NCI-H69 (cell line): ENCODE data around the gene ZPBP2.
"Not testable (repeated sequence)": the region's sequence is repeated elsewhere in the genome, so short reads cannot be mapped to it uniquely, and the experiment has no call there.

Experiments used
- DNase-seq: peaks from one replicate; lab custom pipeline; 2025; lab: John Stamatoyannopoulos, UW

ZPBP2 gene

GRCh38 chr17:39867880-39868553 is at the start of gene ZPBP2:
ZPBP2 (plus strand) TSS chr17:39868202; CDS start chr17:39868355, 153 bp downstream.
- no peak for DNase-seq

- no peak for DNase-seq
Observed at GRCh38 chr17:39818358-39819000, 49.5 kb upstream of the ZPBP2 start.

- DNase-seq: peak; percentile 29
Observed at GRCh38 chr17:39820541-39820940, 47.5 kb upstream of the ZPBP2 start.

- DNase-seq: no peak
Observed at GRCh38 chr17:39820987-39821386, 47.0 kb upstream of the ZPBP2 start.

- no peak for DNase-seq
Observed at GRCh38 chr17:39822051-39822451, 46.0 kb upstream of the ZPBP2 start.

- no peak for DNase-seq
Observed at GRCh38 chr17:39823407-39824054, 44.5 kb upstream of the ZPBP2 start.

- DNase-seq: no peak
Observed at GRCh38 chr17:39826334-39826733, 41.7 kb upstream of the ZPBP2 start.

GRCh38 chr17:39828443-39828842 is 39.6 kb upstream of the ZPBP2 start:
- no peak for DNase-seq

- no peak for DNase-seq
Observed at GRCh38 chr17:39831588-39831987, 36.4 kb upstream of the ZPBP2 start.

GRCh38 chr17:39834017-39834416 is 34.0 kb upstream of the ZPBP2 start:
- DNase-seq: no peak

GRCh38 chr17:39835038-39835786 is 32.8 kb upstream of the ZPBP2 start:
- DNase-seq: no peak

- DNase-seq: no peak
Observed at GRCh38 chr17:39836117-39836516, 31.9 kb upstream of the ZPBP2 start.

- no peak for DNase-seq
Observed at GRCh38 chr17:39838057-39838456, 29.9 kb upstream of the ZPBP2 start.

GRCh38 chr17:39838784-39839183 is 29.2 kb upstream of the ZPBP2 start:
- DNase-seq: no peak

GRCh38 chr17:39841134-39841683 is 26.8 kb upstream of the ZPBP2 start:
- no peak for DNase-seq

GRCh38 chr17:39845052-39845846 is 22.8 kb upstream of the ZPBP2 start:
- DNase-seq: peak; percentile 58

- DNase-seq: no peak
Observed at GRCh38 chr17:39846205-39846604, 21.8 kb upstream of the ZPBP2 start.

- no peak for DNase-seq
Observed at GRCh38 chr17:39848600-39848999, 19.4 kb upstream of the ZPBP2 start.

GRCh38 chr17:39850186-39850585 is 17.8 kb upstream of the ZPBP2 start:
- DNase-seq: not testable (repeated sequence)

GRCh38 chr17:39852239-39852638 is 15.8 kb upstream of the ZPBP2 start:
- no peak for DNase-seq

GRCh38 chr17:39854909-39855308 is 13.1 kb upstream of the ZPBP2 start:
- no peak for DNase-seq
